Activated B cell treated with CpG ODN at 0.5 μM for 24 hours (primary cell): ENCODE measurements around the gene ANP32A. TPM values are rescaled to one million over a fixed set of nuclear protein-coding genes. Genes with fewer than 3 reads are reported as not detected.

ENCODE experiments used
- ATAC-seq: fragments of 200-7000 bp; cut with Tn5 transposase; one replicate; pipeline ENCODE4 v1.10.0; 2021; ENCODE audit warnings: low read depth, mild to moderate bottlenecking, moderate library complexity
- CTCF ChIA-PET: fragments of 350-600 bp; sonication (Branson Sonifier 250); formaldehyde crosslinking; loops from one replicate; lab custom pipeline; 2021; ENCODE audit warnings: antibody characterized with exemption; lab: Charles Lee
- POLR2A ChIA-PET: fragments of 350-600 bp; sonication (Branson Sonifier 250); formaldehyde crosslinking; loops from one replicate; lab custom pipeline; 2021; ENCODE audit warnings: antibody characterized with exemption; lab: Charles Lee
- DNase-seq: peaks from one replicate; pipeline ENCODE4 v3.0.0; 2022
- H3K27ac Mint-ChIP-seq: one replicate; pipeline ENCODE4 v1.8.0; 2020; ENCODE audit warnings: mixed read lengths
- H3K27me3 Mint-ChIP-seq: one replicate; pipeline ENCODE4 v1.8.0; 2021; ENCODE audit warnings: mixed read lengths
- H3K36me3 Mint-ChIP-seq: one replicate; pipeline ENCODE4 v1.8.0; 2021; ENCODE audit warnings: low read depth, mixed read lengths
- H3K4me1 Mint-ChIP-seq: one replicate; pipeline ENCODE4 v1.8.0; 2021; ENCODE audit warnings: mixed read lengths
- H3K4me3 Mint-ChIP-seq: one replicate; pipeline ENCODE4 v1.8.0; 2020; ENCODE audit warnings: mild to moderate bottlenecking, mixed read lengths
- H3K9me3 Mint-ChIP-seq: one replicate; pipeline ENCODE4 v1.8.0; 2020; ENCODE audit warnings: mixed read lengths
- intact Hi-C: fragments of 100-400 bp; cut with micrococcal nuclease; formaldehyde crosslinking; loops from one replicate; pipeline ENCODE4 v1.15.1; 2024
- total RNA-seq: library from RNA; stranded (reverse); gene quantifications from 2 replicates; pipeline ENCODE4 v1.2.3, GENCODE V29; 2022
- TF ChIP-seq, protein P1 (sequence below): fragments of 200-600 bp; IDR thresholded peaks from one replicate; pipeline ENCODE4 v1.8.0; 2022; ENCODE audit warnings: antibody characterized with exemption, mild to moderate bottlenecking

The ANP32A gene
- total RNA-seq, 1 donor from 2014 or later, result 199 TPM

- POLR2A ChIA-PET, result no interaction called here
- H3K27me3 Mint-ChIP-seq, result peaks cover 11% of the 10 kb centered on the region
Observed at GRCh38 chr15:68755731-68756130, 65.0 kb downstream of the ANP32A start.

GRCh38 chr15:68751622-68752021 lies 69.1 kb downstream of the ANP32A start:
- ChIA-PET CTCF (no interaction called here), POLR2A (no interaction called here)
- ATAC-seq, result no peak
- Mint-ChIP-seq H3K36me3 (no peaks in the 10 kb centered on the region), H3K9me3 (peaks cover 7% of the 10 kb centered on the region), H3K4me1 (peaks cover 7% of the 10 kb centered on the region), H3K27ac (no peak overlapping the region), H3K4me3 (no peak overlapping the region), H3K27me3 (peaks cover 9% of the 10 kb centered on the region)
- intact Hi-C loops, result no loop called here
- DNase-seq, result no peak
- TF ChIP-seq, protein P1, sequence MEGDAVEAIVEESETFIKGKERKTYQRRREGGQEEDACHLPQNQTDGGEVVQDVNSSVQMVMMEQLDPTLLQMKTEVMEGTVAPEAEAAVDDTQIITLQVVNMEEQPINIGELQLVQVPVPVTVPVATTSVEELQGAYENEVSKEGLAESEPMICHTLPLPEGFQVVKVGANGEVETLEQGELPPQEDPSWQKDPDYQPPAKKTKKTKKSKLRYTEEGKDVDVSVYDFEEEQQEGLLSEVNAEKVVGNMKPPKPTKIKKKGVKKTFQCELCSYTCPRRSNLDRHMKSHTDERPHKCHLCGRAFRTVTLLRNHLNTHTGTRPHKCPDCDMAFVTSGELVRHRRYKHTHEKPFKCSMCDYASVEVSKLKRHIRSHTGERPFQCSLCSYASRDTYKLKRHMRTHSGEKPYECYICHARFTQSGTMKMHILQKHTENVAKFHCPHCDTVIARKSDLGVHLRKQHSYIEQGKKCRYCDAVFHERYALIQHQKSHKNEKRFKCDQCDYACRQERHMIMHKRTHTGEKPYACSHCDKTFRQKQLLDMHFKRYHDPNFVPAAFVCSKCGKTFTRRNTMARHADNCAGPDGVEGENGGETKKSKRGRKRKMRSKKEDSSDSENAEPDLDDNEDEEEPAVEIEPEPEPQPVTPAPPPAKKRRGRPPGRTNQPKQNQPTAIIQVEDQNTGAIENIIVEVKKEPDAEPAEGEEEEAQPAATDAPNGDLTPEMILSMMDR, result no peak

More at GRCh38 chr15:68755731-68756130, 65.0 kb downstream of the ANP32A start:
- Mint-ChIP-seq H3K27ac (no peak overlapping the region), H3K4me3 (no peak overlapping the region), H3K4me1 (peaks cover 7% of the 10 kb centered on the region), H3K9me3 (no peaks in the 10 kb centered on the region), H3K36me3 (no peaks in the 10 kb centered on the region)
- ATAC-seq (no peak), DNase-seq (no peak)
- intact Hi-C loops, result no loop called here
- TF ChIP-seq, protein P1, result no peak
- CTCF ChIA-PET, result interaction anchor here (0.6 kb wide), 1 partner anchor 87 kb away, joined by 3 read pairs; no protein-coding TSS in a partner anchor

GRCh38 chr15:68749793-68750192 lies 70.9 kb downstream of the ANP32A start:
- Mint-ChIP-seq H3K4me3 (no peak overlapping the region), H3K27me3 (peaks cover 2% of the 10 kb centered on the region), H3K27ac (no peak overlapping the region), H3K4me1 (peaks cover 4% of the 10 kb centered on the region), H3K36me3 (no peaks in the 10 kb centered on the region), H3K9me3 (peaks cover 7% of the 10 kb centered on the region)
- ATAC-seq (no peak), DNase-seq (no peak)
- POLR2A ChIA-PET, result no interaction called here
- CTCF ChIA-PET, result no interaction called here
- TF ChIP-seq, protein P1, result no peak
- intact Hi-C loops, result no loop called here

DNA sequence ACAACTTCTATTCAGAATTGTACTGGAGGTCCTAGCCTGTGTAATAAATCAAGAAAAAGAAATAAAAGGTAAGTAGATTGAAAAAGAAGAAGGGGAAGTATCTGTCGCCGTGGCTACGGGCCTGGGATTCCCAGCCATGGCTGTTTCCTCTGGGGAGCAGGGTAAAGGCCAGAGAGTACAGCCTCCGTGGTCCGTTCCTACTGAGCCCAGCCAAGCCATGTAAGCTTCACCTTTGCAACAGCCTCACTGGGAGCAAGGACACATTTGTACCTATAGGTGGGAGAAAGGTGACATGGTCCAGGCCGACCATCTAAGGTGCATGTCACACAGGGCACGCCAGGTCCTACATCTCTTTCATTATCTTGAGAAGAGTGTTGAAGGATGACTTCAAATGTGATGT lies 71.3 kb downstream of the ANP32A start:
- H3K27ac Mint-ChIP-seq, result no peak overlapping the region
- TF ChIP-seq, protein P1, result no peak
- no peak for ATAC-seq
- CTCF ChIA-PET, result no interaction called here
- H3K4me1 Mint-ChIP-seq, result peaks cover 2% of the 10 kb centered on the region
- intact Hi-C loops, result no loop called here
- H3K4me3 Mint-ChIP-seq, result no peak overlapping the region
- DNase-seq, result no peak
- POLR2A ChIA-PET, result no interaction called here
- no peaks in the 10 kb centered on the region for H3K36me3 Mint-ChIP-seq
- H3K27me3 Mint-ChIP-seq, result peaks cover 4% of the 10 kb centered on the region
- H3K9me3 Mint-ChIP-seq, result peaks cover 7% of the 10 kb centered on the region

- H3K27ac Mint-ChIP-seq, result no peak overlapping the region
- no peaks in the 10 kb centered on the region for H3K9me3 Mint-ChIP-seq
- POLR2A ChIA-PET, result no interaction called here
- peaks cover 8% of the 10 kb centered on the region for H3K27me3 Mint-ChIP-seq
- no peak overlapping the region for H3K4me3 Mint-ChIP-seq
- intact Hi-C loops, result no loop called here
- no peaks in the 10 kb centered on the region for H3K36me3 Mint-ChIP-seq
- TF ChIP-seq, protein P1, result no peak
- CTCF ChIA-PET, result no interaction called here
- H3K4me1 Mint-ChIP-seq, result no peaks in the 10 kb centered on the region
- DNase-seq (no peak), ATAC-seq (no peak)
Observed at GRCh38 chr15:68743256-68743655, 77.4 kb downstream of the ANP32A start.
